HG02973 (cell line): ENCODE measurements around the gene CISD1.
"Not testable (repeated sequence)": the region's sequence is repeated elsewhere in the genome, so short reads cannot be mapped to it uniquely, and the experiment has no call there.

ENCODE experiments used
- ATAC-seq: cut with Tn5 transposase; IDR thresholded peaks from one replicate; pipeline ENCODE4 v1.9.1; 2021; ENCODE audit warnings: moderate library complexity; ENCODE audit not compliant: unreplicated experiment

Gene CISD1

DNA sequence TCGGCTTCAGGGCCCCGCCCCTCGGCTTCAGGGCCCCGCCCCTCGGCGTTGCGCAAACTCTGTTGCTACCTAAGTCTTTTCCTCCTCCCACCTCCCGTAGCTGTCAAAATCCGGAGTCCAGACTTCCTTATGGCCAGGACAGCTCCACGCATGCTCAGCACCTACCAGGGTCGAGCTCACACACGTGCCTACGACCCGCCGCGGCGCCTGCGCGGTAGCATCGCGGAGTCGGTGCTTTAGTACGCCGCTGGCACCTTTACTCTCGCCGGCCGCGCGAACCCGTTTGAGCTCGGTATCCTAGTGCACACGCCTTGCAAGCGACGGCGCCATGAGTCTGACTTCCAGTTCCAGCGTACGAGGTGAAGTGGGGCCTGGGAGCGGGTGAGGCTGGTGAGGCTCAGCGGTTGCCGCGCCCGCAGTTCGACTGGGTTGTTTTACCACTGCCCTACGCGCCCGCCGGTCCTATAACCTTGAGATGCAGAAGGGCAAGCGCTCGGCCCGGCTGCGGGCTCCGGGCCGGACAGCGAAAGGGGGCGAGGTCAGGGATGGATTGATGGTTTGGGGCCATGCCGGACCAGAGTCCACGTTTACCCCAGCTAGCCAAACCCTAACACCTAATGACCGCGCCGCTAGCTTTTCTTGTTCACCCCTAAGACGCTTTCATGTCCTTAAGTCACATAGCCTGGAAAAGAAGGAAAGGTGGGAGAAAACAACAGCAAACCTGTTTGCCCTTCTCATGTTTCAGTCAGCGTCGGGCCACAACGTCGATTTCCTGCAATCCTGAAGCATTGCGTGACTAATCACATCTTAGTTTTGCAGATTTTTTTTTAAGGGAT lies at the start of gene CISD1:
CISD1 (plus strand) TSS at position 217 of the 836 bp plus-strand sequence; CDS start at position 329, 112 bp downstream.
- peak; percentile 58 for ATAC-seq

DNA sequence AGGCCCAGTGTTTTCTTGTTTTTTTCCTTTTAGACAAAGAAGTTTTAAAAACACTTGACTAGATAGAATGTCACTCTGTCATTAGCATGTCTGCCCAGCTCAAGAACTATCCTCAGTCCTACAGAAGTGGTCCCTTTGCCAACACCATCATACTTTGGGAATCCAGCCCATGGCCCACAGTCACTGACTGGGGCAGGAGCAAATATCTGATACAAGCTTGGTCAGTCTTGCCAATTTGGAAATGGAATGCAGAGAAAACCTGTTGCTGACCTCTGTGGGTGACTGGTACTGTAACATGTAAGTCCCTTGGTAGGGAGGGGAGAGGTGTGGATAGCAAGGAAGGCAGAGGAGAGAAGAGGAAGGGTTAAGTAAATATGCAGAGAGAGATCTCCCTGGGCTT lies 49.1 kb upstream of the CISD1 start:
- no peak for ATAC-seq

DNA sequence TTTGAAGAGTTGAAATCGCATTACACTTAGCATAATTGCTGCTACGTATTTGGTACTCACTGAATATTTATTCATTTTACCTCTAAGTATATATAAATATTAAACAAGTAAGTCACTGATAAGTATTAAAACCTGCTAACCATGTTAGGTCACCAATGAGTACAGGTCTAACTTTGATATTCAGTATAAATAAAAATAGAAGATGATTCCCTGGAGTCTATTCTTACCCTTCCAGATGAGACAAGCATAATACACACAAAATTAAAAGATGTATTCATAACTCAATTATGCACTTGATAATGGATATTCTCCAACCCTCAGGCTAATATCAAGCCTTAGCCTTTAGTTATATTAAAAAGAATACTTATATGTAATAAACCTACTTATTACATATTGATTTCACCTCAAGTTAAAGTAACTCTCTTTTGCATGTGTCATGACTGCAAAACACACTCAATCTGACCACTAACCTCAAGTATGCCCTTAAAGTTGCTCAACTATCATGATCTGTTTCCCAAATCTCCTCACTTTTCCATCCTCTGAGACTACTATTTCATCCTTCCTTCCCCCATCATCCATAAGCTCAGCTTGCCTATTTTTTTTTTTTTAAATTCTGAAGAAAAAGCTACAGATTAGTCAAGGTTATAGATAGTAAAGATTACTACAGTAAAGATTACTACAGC lies 48.1 kb upstream of the CISD1 start:
- ATAC-seq: no peak

DNA sequence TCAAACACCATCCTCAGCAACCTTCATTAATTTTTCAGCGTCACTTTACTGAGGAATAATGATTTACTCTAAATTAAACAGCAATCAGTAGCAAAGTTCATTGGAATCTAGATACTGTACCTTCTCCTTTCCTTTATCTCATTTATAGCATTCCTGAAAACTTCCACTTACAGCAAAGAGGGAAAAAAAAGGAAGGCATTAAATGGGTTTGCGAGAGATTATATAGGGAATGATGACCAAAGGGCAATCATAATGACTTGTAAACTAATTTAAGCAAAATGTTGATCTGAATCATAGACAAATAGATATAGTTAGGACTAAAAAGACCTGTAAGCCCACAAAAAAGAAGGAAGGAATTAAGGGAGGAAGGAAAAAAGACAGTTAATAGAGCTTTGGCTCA lies 43.3 kb upstream of the CISD1 start:
- ATAC-seq: no peak

DNA sequence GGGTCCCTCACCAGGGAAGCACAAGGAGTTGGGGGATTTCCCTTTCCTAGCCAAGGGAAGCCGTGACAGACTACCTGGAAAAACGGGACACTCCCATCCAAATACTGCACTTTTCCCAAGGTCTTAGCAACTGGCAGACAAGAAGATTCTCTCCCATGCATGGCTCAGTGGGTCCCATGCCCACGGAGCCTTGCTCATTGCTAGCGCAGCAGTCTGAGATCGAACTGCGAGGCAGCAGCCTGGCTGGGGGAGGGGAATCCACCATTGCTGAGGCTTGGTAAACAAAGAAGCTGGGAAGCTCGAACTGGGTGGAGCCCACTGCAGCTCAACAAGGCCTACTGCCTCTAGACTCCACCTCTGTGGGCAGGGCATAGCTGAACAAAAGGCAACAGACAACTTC lies 39.1 kb upstream of the CISD1 start:
- not testable (repeated sequence) for ATAC-seq

DNA sequence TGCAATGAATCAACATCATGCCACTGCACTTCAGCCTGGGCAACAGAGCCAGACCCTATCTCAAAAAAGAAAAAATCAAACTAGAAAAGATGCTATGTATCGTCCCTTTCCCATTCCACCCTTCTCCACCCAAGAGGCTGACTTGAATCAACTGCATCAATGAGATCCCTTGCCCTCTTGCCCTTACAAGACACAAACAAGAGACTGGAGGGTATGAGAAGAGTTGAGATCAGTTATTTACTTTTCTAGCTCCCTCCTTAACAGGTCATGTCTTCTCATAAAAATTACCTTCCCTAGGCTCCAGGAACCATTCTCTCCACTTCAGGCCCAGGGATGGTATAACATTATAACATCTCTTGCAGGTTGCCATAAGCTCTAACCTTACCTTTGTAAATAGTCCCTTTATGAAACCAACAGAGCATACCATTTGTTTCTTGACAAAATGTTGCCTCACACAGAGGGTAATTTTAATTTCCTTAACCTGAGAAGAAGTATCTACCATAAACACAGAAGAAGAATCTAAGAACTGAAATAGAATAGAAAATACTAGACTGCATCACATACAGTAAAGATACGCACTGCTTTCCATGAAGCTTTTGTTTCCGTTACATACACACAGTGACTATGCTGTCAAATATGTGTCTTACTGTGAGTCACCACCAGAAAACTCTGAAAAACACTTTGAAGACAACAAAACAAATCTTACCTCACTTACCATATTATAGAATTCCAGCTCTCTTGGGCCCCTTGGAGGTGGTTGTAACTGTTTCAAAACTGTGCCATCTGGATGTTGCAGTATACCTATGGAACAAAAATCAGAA lies 31.7 kb upstream of the CISD1 start:
- no peak for ATAC-seq

GRCh38 chr10:58239561-58240169 lies 29.3 kb upstream of the CISD1 start:
- no peak for ATAC-seq

- ATAC-seq: no peak
Measured at GRCh38 chr10:58240531-58240930, 28.4 kb upstream of the CISD1 start.

DNA sequence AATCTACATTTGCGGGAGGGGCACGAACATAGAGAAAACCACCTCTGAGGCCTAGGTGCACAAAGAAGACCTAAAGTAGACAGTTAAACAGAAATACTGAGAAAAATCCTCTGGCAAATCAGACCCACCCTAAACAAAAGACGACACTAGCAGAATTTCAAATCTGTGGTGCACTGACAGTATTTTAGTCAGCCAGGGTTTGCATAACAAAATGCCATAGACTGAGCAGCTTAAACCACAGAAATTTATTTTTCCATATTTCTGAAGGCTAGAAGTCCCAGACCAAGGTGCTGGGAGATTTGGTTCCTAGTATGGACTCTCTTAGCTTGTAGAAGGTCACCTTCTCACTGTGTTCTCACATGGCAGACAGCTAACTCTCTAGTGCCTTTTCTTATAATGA lies 27.6 kb upstream of the CISD1 start:
- ATAC-seq: no peak

GRCh38 chr10:58243269-58243668 lies 25.7 kb upstream of the CISD1 start:
- ATAC-seq: no peak

DNA sequence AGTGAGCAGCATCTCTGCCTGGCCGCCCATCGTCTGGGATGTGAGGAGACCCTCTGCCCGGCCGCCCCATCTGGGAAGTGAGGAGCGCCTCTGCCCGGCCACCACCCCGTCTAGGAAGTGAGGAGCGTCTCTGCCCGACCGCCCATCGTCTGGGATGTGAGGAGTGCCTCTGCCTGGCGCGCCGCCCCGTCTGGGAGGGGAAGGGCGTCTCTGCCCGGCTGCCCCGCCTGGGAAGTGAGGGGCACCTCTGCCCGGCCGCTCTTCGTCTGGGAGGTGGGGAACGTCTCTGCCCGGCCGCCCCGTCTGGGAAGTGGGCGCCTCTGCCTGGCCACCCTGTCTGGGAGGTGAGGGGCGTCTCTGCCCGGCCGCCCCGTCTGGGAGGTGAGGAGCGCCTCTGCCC lies 25.2 kb upstream of the CISD1 start:
- ATAC-seq: not testable (repeated sequence)

- ATAC-seq: not testable (repeated sequence)
Measured at GRCh38 chr10:58244242-58244641, 24.7 kb upstream of the CISD1 start.

DNA sequence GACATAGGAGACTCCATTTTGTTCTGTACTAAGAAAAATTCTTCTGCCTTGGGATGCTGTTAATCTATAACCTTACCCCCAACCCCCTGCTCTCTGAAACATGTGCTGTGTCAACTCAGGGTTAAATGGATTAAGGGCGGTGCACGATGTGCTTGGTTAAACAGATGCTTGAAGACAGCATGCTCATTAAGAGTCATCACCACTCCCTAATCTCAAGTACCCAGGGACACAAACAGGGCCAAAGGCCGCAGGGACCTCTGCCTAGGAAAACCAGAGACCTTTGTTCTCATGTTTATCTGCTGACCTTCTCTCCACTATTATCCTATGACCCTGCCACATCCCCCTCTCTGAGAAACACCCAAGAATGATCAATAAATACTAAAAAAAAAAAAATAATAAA lies 24.3 kb upstream of the CISD1 start:
- ATAC-seq: not testable (repeated sequence)

- no peak for ATAC-seq
Measured at GRCh38 chr10:58253184-58253583, 15.8 kb upstream of the CISD1 start.

DNA sequence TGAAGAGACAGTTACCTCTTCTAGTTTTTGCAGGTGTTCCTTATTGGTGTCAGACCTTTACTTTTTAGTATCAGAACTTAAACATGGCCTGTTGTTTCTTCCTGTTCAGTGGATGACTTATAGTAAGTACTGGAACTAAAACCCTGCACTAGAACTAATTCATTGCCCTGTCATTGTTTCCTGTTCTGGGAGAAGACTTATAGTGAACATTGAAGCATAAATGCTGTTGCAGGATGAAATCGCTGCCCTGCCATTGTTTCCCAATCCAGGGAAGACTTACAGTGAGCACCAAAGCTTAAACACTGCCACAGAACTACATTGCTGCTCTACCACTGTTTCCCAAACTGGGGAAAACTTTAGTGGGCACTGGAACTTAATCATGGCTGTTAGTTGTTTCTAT lies 14.3 kb upstream of the CISD1 start:
- no peak for ATAC-seq

- not testable (repeated sequence) for ATAC-seq
Measured at GRCh38 chr10:58256013-58256780, 12.8 kb upstream of the CISD1 start.

- ATAC-seq: no peak
Measured at GRCh38 chr10:58258977-58259692, 9.8 kb upstream of the CISD1 start.

GRCh38 chr10:58260334-58260733 lies 8.6 kb upstream of the CISD1 start:
- ATAC-seq: no peak

DNA sequence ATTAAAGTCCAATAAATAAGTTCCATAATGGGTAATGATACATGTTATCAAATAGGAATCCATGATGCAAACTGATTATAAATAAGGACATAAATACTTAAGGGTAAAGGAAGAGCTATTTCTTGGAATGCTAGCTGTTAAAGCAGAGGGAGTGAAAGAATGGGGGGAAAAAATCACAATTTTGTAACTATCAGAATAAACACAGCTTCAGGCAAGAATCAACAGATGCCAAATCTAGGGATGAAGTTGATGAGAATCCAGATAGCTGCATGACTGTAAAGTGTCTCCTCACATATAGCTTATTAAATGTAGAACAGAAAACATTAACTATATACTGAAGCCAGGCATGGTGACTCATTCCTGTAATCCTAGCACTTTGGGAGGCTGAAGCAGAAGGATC lies 6.2 kb upstream of the CISD1 start:
- ATAC-seq: no peak

DNA sequence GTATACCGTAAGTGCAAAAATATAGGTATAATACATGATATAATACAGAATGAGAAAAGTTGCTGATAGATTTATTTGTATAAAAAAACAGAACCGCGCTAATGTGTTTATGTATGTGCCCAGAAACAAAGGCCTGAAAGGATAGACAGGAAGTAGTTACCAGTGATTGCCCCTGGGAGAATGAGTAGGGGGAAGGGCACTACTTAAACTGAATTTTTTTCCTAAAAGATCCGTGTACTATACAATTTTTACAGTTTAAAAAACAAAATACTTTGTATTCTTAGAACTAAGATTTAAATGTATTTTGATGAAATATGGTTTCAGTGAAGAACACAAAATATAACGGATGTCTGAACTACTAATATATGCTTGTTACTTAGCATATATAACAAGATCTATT lies 4.2 kb upstream of the CISD1 start:
- no peak for ATAC-seq
